Superior temporal gyrus (tissue), 1 donor: ENCODE measurements around the gene UTP20.

Experiments used
- DNase-seq: peaks from one replicate; pipeline ENCODE4 v3.0.0-alpha.2; 2016; ENCODE audit errors: extremely low spot score

UTP20 gene

DNA sequence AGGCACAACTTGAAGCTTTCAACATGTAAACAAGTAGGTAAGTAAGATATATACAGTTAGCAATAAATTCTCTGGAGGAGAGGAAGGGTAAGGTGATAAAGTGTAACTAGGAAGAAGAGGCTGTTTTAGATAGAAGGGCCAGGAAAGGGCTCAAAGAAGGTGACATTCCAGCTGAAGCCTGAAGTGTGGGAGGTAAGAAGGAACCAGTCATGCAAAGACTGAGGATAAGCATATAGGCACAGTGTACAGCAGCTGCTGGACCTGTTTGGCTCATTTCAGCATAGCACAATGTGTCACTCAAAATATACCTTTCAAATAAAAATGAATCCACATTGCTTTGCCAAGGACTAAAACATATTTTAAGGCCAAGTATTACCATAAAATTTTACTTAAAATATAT lies 156.2 kb downstream of the UTP20 start:
- DNase-seq, result no peak
